IMR-90 (cell line): ENCODE measurements around the gene DGKG. TPM values are rescaled to one million over a fixed set of nuclear protein-coding genes. Genes with fewer than 3 reads are reported as not detected.

Experiments used
- ATAC-seq: fragments of 200-7000 bp; cut with Tn5 transposase; 2 replicates; pipeline ENCODE4 v1.9.1; 2020; ENCODE audit warnings: low read depth, mild to moderate bottlenecking, moderate library complexity
- BruUV-seq: library from RNA; stranded (reverse); fragments of 400-500 nt; replicated peaks from 2 replicates; lab custom pipeline; 2021; lab: Mats Ljungman, UMichigan
- CTCF ChIA-PET: fragments of 300-600 bp; formaldehyde crosslinking; extraction: SDS; loops from one replicate; lab custom pipeline; 2021; ENCODE audit warnings: antibody characterized with exemption; lab: Yijun Ruan, JAX
- POLR2A ChIA-PET: fragments of 300-600 bp; sonication (Branson Sonifier 250); formaldehyde crosslinking; loops from one replicate; lab custom pipeline; 2022; ENCODE audit warnings: antibody characterized with exemption; ENCODE audit not compliant: unreplicated experiment; lab: Charles Lee
- DNase-seq: peaks from one replicate; pipeline ENCODE4 v3.0.0; 2013
- H2AFZ ChIP-seq: replicated peaks from 2 replicates; pipeline ENCODE3; 2013; ENCODE audit warnings: low read length, mild to moderate bottlenecking; ENCODE audit not compliant: poor library complexity
- H2AK5ac ChIP-seq: 2 replicates; pipeline ENCODE4 v1.6.1; 2013; ENCODE audit warnings: low read depth, low read length, inconsistent platforms
- H2AK9ac ChIP-seq: replicated peaks from 2 replicates; pipeline ENCODE3; 2013; ENCODE audit warnings: mild to moderate bottlenecking, low read depth, low read length, moderate library complexity; ENCODE audit not compliant: poor library complexity
- H2BK120ac ChIP-seq: 2 replicates; pipeline ENCODE4 v1.6.1; 2013; ENCODE audit warnings: low read depth, low read length, inconsistent platforms
- H2BK15ac ChIP-seq: 3 replicates; pipeline ENCODE4 v1.6.1; 2013; ENCODE audit warnings: low read depth, low read length, inconsistent platforms
- H2BK20ac ChIP-seq: 2 replicates; pipeline ENCODE4 v1.6.1; 2013; ENCODE audit warnings: low read depth, mild to moderate bottlenecking, inconsistent platforms, low read length, moderate library complexity
- H2BK5ac ChIP-seq: 2 replicates; pipeline ENCODE4 v1.6.1; 2013; ENCODE audit warnings: mild to moderate bottlenecking, low read depth, low read length, inconsistent platforms; ENCODE audit not compliant: poor library complexity, severe bottlenecking
- H3K14ac ChIP-seq: replicated peaks from 2 replicates; pipeline ENCODE4 v1.6.1; 2013; ENCODE audit warnings: low read depth, low read length, inconsistent platforms
- H3K18ac ChIP-seq: 2 replicates; pipeline ENCODE4 v1.6.1; 2013; ENCODE audit warnings: low read depth, low read length, control low read depth
- H3K23ac ChIP-seq: 2 replicates; pipeline ENCODE4 v1.6.1; 2013; ENCODE audit warnings: low read depth, low read length, inconsistent platforms
- H3K27ac ChIP-seq: 2 replicates; pipeline ENCODE4 v1.5.1; 2013; ENCODE audit warnings: mild to moderate bottlenecking, control low read depth, low read length; ENCODE audit not compliant: insufficient read depth
- H3K27me3 ChIP-seq: 2 replicates; pipeline ENCODE4 v1.6.1; 2013; ENCODE audit warnings: low read length; ENCODE audit not compliant: control insufficient read depth, insufficient read depth
- H3K36me3 ChIP-seq: 2 replicates; pipeline ENCODE4 v1.6.1; 2013; ENCODE audit warnings: low read length, mixed read lengths; ENCODE audit not compliant: control insufficient read depth, insufficient read depth
- H3K4ac ChIP-seq: 2 replicates; pipeline ENCODE4 v1.6.1; 2013; ENCODE audit warnings: low read depth, low read length, inconsistent platforms
- H3K4me1 ChIP-seq: 2 replicates; pipeline ENCODE4 v1.6.1; 2013; ENCODE audit warnings: low read length, mixed read lengths; ENCODE audit not compliant: control insufficient read depth, insufficient read depth
- H3K4me2 ChIP-seq: 2 replicates; pipeline ENCODE4 v1.6.1; 2013; ENCODE audit warnings: low read depth, mild to moderate bottlenecking, control low read depth, low read length, moderate library complexity
- H3K4me3 ChIP-seq: 2 replicates; pipeline ENCODE4 v1.5.1; 2013; ENCODE audit warnings: low read depth, mild to moderate bottlenecking, control low read depth, low read length, moderate library complexity; ENCODE audit not compliant: insufficient read depth
- H3K56ac ChIP-seq: 2 replicates; pipeline ENCODE4 v1.6.1; 2013; ENCODE audit warnings: low read length, inconsistent platforms; ENCODE audit not compliant: insufficient read depth; ENCODE audit errors: extremely low read depth
- H3K79me1 ChIP-seq, 2 experiments: 2 replicates each; pipeline ENCODE4 v1.6.1; 2013; ENCODE audit warnings: low read length in 2 of 2, inconsistent platforms in 1 of 2, low read depth in 1 of 2
- H3K9ac ChIP-seq: 2 replicates; pipeline ENCODE4 v1.6.1; 2013; ENCODE audit warnings: low read depth, low read length, control low read depth
- H3K9me1 ChIP-seq: 2 replicates; pipeline ENCODE4 v1.6.1; 2013; ENCODE audit warnings: low read length, inconsistent platforms; ENCODE audit not compliant: insufficient read depth
- H3K9me3 ChIP-seq: 2 replicates; pipeline ENCODE4 v1.6.1; 2013; ENCODE audit warnings: low read length; ENCODE audit not compliant: control insufficient read depth, insufficient read depth
- H4K20me1 ChIP-seq: 2 replicates; pipeline ENCODE4 v1.6.1; 2013; ENCODE audit warnings: low read length, inconsistent platforms; ENCODE audit not compliant: insufficient read depth
- H4K5ac ChIP-seq: 2 replicates; pipeline ENCODE4 v1.6.1; 2013; ENCODE audit warnings: mild to moderate bottlenecking, low read depth, low read length, control low read depth
- H4K8ac ChIP-seq, 2 experiments: 2 replicates each; pipeline ENCODE4 v1.6.1; 2013; ENCODE audit warnings: low read depth in 2 of 2, low read length in 2 of 2, control low read depth in 1 of 2, inconsistent platforms in 1 of 2
- H4K91ac ChIP-seq: 2 replicates; pipeline ENCODE4 v1.6.1; 2013; ENCODE audit warnings: low read depth, low read length, inconsistent platforms; ENCODE audit not compliant: insufficient read depth
- BHLHE40 ChIP-seq: fragments of 150-350 bp; IDR thresholded peaks from 2 replicates; pipeline ENCODE4 v1.6.1; 2016; ENCODE audit warnings: mild to moderate bottlenecking, low read depth, low read length
- CEBPB ChIP-seq: IDR thresholded peaks from 2 replicates; pipeline ENCODE4 v1.6.1; 2012; ENCODE audit warnings: low read depth, low read length, improper control_type of control experiment
- CTCF ChIP-seq: conservative IDR thresholded peaks from 2 replicates; pipeline ENCODE4 v1.5.1; 2012; ENCODE audit warnings: mild to moderate bottlenecking, low read depth, low read length, improper control_type of control experiment
- FOS ChIP-seq: fragments of 150-350 bp; IDR thresholded peaks from 2 replicates; pipeline ENCODE4 v1.6.1; 2016; ENCODE audit warnings: low read depth, low read length
- NFE2L2 ChIP-seq: fragments of 150-350 bp; IDR thresholded peaks from 2 replicates; pipeline ENCODE4 v1.6.1; 2016; ENCODE audit warnings: low read depth, mild to moderate bottlenecking, low read length
- WGBS, 2 experiments: methylation state at CpG; one replicate each; pipeline versions ENCODE4 v1.1.5 to v1.1.7; 2013; ENCODE audit warnings: missing lambda C conversion rate in 2 of 2; ENCODE audit not compliant: insufficient read length in 1 of 2; ENCODE audit errors: extremely low coverage in 2 of 2; 5-methylcytosine and 5-hydroxymethylcytosine counted together
- dilution Hi-C: fragments of 300-500 bp; cut with HindIII; formaldehyde crosslinking; loops from one replicate; pipeline ENCODE4 v1.14.3; 2018; ENCODE audit warnings: low sequenced_read_pairs; ENCODE audit not compliant: unreplicated experiment
- in situ Hi-C: fragments of 300-500 bp; cut with MboI; formaldehyde crosslinking; loops from 3 replicates; pipeline ENCODE4 v1.14.3; 2019; ENCODE audit warnings: low sequenced_read_pairs, inconsistent platforms, mixed read lengths
- intact Hi-C: fragments of 100-400 bp; cut with micrococcal nuclease; formaldehyde crosslinking; loops from 2 replicates; pipeline ENCODE4 v1.10.0; 2022
- polyA plus RNA-seq, 3 experiments: library from polyadenylated mRNA; depleted of rRNA; stranded (reverse); fragments of >200 nt; gene quantifications; 2 replicates each; pipeline ENCODE4 v1.2.3, GENCODE V29; 2012; ENCODE audit warnings: low replicate concordance in 1 of 3
- total RNA-seq: library from RNA; depleted of rRNA; stranded (reverse); fragments of >200 nt; gene quantifications from 2 replicates; pipeline ENCODE4 v1.2.3, GENCODE V29; 2012

The DGKG gene
- total and polyA plus RNA-seq, 2 of the 4 experiments (the other 2 are of a cell fraction): 1.2 to 4.1 TPM

- in situ Hi-C loops (no loop called here), dilution Hi-C loops (no loop called here), intact Hi-C loops (no loop called here)
- no peak overlapping the region for H2BK15ac ChIP-seq
- H4K91ac ChIP-seq: no peak overlapping the region
- no CpG with 5 or more reads among the region's 9 CpGs for WGBS, 2 experiments
- no peaks in the 10 kb centered on the region for H3K9me1 ChIP-seq
- no TSS peak for BruUV-seq
- H3K79me1 ChIP-seq: no peaks in the 10 kb centered on the region
- no peak overlapping the region for H2AK5ac ChIP-seq
- H3K27ac ChIP-seq: no peak overlapping the region
- no peak overlapping the region for H3K56ac ChIP-seq
- no peak overlapping the region for H2BK20ac ChIP-seq
- H3K27me3 ChIP-seq: peaks cover 37% of the 10 kb centered on the region
- H4K20me1 ChIP-seq: no peaks in the 10 kb centered on the region
- ChIA-PET CTCF (no interaction called here), POLR2A (no interaction called here)
- no peak overlapping the region for H3K14ac ChIP-seq
- no peak overlapping the region for H2AFZ ChIP-seq
- no peak overlapping the region for H2BK120ac ChIP-seq
- no peak overlapping the region for H2AK9ac ChIP-seq
- no peaks in the 10 kb centered on the region for H3K36me3 ChIP-seq
- DNase-seq (no peak), ATAC-seq (no peak)
- H4K8ac ChIP-seq: no peak overlapping the region
- no peak overlapping the region for H3K9ac ChIP-seq
- H3K18ac ChIP-seq: no peak overlapping the region
- no peak overlapping the region for H3K23ac ChIP-seq
- no peak overlapping the region for H4K5ac ChIP-seq
- H2BK5ac ChIP-seq: no peak overlapping the region
- no peaks in the 10 kb centered on the region for H3K9me3 ChIP-seq
- H3K4me1 ChIP-seq: no peaks in the 10 kb centered on the region
- no peak overlapping the region for H3K4ac ChIP-seq
- H3K4me3 ChIP-seq: no peak overlapping the region
- TF ChIP-seq CEBPB (no peak), NFE2L2 (no peak), FOS (no peak), BHLHE40 (no peak), CTCF (no peak)
- H3K4me2 ChIP-seq: no peak overlapping the region
These were observed 188.7 kb downstream of the DGKG start for GRCh38 chr3:186173224-186173815.
